Natural killer cell (primary cell): ENCODE data around the gene CGNL1. TPM values are rescaled to one million over a fixed set of nuclear protein-coding genes. Genes with fewer than 3 reads are reported as not detected.

Source experiments
- ATAC-seq, 3 donors: fragments of 150-1000 bp in 2 of 3; fragments of 200-7000 bp in 1 of 3; cut with Tn5 transposase; 1 replicate in 1 of 3; 2 replicates in 2 of 3; pipeline ENCODE4 v1.10.0; 2021; ENCODE audit warnings: mild to moderate bottlenecking in 2 of 3, moderate library complexity in 2 of 3
- DNase-seq, 2 donors: peaks; one replicate each; pipeline versions ENCODE4 v3.0.0 to v3.0.0-alpha.2; 2013 to 2021; ENCODE audit warnings: mixed read lengths in 1 of 2
- H3K27ac ChIP-seq: one replicate; pipeline ENCODE4 v1.5.1; 2013; ENCODE audit warnings: mild to moderate bottlenecking, low read length
- H3K27me3 ChIP-seq: one replicate; pipeline ENCODE4 v1.6.1; 2013; ENCODE audit warnings: low read length; ENCODE audit not compliant: control insufficient read depth, insufficient read depth
- H3K36me3 ChIP-seq: one replicate; pipeline ENCODE4 v1.6.1; 2013; ENCODE audit warnings: low read length; ENCODE audit not compliant: control insufficient read depth, insufficient read depth
- H3K4me1 ChIP-seq: one replicate; pipeline ENCODE4 v1.6.1; 2013; ENCODE audit warnings: low read length; ENCODE audit not compliant: control insufficient read depth, insufficient read depth
- H3K4me3 ChIP-seq: one replicate; pipeline ENCODE4 v1.5.1; 2013; ENCODE audit warnings: low read length
- H3K9me3 ChIP-seq: one replicate; pipeline ENCODE4 v1.6.1; 2013; ENCODE audit warnings: low read length; ENCODE audit not compliant: control insufficient read depth, insufficient read depth
- H3K27ac Mint-ChIP-seq, 2 donors: one replicate each; pipeline ENCODE4 v1.8.0; 2022; ENCODE audit warnings: mild to moderate bottlenecking in 2 of 2, mixed read lengths in 2 of 2, moderate library complexity in 1 of 2
- H3K27me3 Mint-ChIP-seq, 2 donors: one replicate each; pipeline ENCODE4 v1.8.0; 2022; ENCODE audit warnings: low read depth in 2 of 2, mixed read lengths in 2 of 2
- H3K36me3 Mint-ChIP-seq: one replicate; pipeline ENCODE4 v1.8.0; 2022; ENCODE audit warnings: mixed read lengths
- H3K4me1 Mint-ChIP-seq, 2 donors: one replicate each; pipeline ENCODE4 v1.8.0; 2022; ENCODE audit warnings: mixed read lengths in 2 of 2
- H3K4me3 Mint-ChIP-seq: one replicate; pipeline ENCODE4 v1.8.0; 2022; ENCODE audit warnings: mild to moderate bottlenecking, moderate library complexity, mixed read lengths
- H3K9me3 Mint-ChIP-seq, 2 donors: one replicate each; pipeline ENCODE4 v1.8.0; 2022; ENCODE audit warnings: mixed read lengths in 2 of 2
- CTCF ChIP-seq: fragments of 200-600 bp; IDR thresholded peaks from one replicate; pipeline ENCODE4 v1.8.0; 2022; ENCODE audit warnings: antibody characterized with exemption
- WGBS: methylation state at CpG from one replicate; pipeline ENCODE4 v1.1.7; 2013; ENCODE audit warnings: missing lambda C conversion rate; ENCODE audit not compliant: insufficient coverage; 5-methylcytosine and 5-hydroxymethylcytosine counted together
- intact Hi-C: fragments of 100-400 bp; cut with micrococcal nuclease; formaldehyde crosslinking; loops from one replicate; pipeline ENCODE4 v1.14.2; 2022
- total RNA-seq, 4 donors: library from RNA; stranded (reverse); fragments of 120-200 nt in 1 of 4; gene quantifications; one replicate each; pipeline versions ENCODE4 v1.2.3 to v1.2.4, GENCODE V29; 2013 to 2022

CGNL1 gene
- total RNA-seq, 3 donors from 2014 or later (not counting 1 experiment from before 2014, with no cell fraction given), result not detected

DNA sequence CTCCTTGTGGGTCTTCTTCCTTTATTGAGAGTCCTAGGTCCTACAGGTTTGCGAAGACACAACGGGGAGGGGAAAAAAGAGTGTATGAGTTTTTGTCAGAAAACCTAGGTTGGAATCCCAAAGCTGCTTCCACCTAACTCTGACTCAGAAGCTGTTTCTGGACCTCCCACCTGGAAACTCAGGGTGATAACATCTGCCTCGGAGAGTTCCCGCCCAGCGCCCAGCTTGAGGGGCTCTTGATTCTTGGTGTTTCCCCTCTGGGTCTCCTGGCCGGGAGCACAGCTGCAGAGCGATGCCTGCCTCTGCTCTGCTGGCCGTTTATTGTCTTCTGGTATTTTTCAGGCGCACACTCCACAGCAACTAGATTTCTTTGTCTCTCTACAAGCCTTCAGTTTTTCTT is 162.5 kb downstream of the CGNL1 start:
- H3K36me3 Mint-ChIP-seq, result no peaks in the 10 kb centered on the region
- no peak overlapping the region for H3K27ac ChIP-seq
- intact Hi-C loops, result no loop called here
- no peaks in the 10 kb centered on the region for H3K4me1 Mint-ChIP-seq
- no peaks in the 10 kb centered on the region for H3K27me3 ChIP-seq
- WGBS, result 87% methylated on average over 9 of the region's 9 CpGs
- no peaks in the 10 kb centered on the region for H3K9me3 Mint-ChIP-seq
- peaks cover 11 to 12% of the 10 kb centered on the region in 2 donors for H3K27me3 Mint-ChIP-seq
- no peak for TF ChIP-seq CTCF
- no peaks in the 10 kb centered on the region for H3K4me1 ChIP-seq
- H3K4me3 Mint-ChIP-seq, result no peak overlapping the region
- no peak for ATAC-seq
- H3K36me3 ChIP-seq, result no peaks in the 10 kb centered on the region
- DNase-seq, result no peak
- no peaks in the 10 kb centered on the region for H3K9me3 ChIP-seq
- no peak overlapping the region for H3K27ac Mint-ChIP-seq
- no peak overlapping the region for H3K4me3 ChIP-seq

DNA sequence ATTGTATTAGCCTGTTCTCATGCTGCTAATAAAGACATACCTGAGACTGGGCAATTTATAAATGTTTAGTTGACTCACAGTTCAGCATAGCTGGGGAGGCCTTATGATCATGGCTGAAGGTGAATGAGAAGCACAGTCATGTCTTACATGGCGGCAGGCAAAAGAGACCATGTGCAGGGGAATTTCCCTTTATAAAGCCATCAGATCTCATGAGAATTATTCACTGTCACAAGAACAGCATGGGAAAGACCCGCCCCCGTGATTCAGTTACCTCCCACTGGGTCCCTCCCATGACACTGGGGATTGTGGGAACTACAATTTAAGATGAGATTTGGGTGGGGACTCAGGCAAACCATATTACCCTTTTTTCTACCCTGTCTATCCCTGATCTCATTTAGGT is 163.9 kb downstream of the CGNL1 start:
- no peak for ATAC-seq
- H3K4me1 ChIP-seq, result no peaks in the 10 kb centered on the region
- Mint-ChIP-seq H3K9me3 (no peaks in the 10 kb centered on the region), H3K4me1 (no peaks in the 10 kb centered on the region), H3K27me3 (peaks cover 10 to 12% of the 10 kb centered on the region in 2 donors), H3K4me3 (no peak overlapping the region), H3K36me3 (no peaks in the 10 kb centered on the region), H3K27ac (no peak overlapping the region)
- TF ChIP-seq CTCF, result no peak
- H3K4me3 ChIP-seq, result no peak overlapping the region
- H3K27ac ChIP-seq, result no peak overlapping the region
- 89% methylated on average over 1 of the region's 3 CpGs for WGBS
- no peaks in the 10 kb centered on the region for H3K9me3 ChIP-seq
- H3K27me3 ChIP-seq, result no peaks in the 10 kb centered on the region
- intact Hi-C loops, result loop anchor here (5.0 kb wide), 1 partner anchor 198 kb away; no protein-coding TSS in a partner anchor
- H3K36me3 ChIP-seq, result no peaks in the 10 kb centered on the region
- DNase-seq, result no peak

DNA sequence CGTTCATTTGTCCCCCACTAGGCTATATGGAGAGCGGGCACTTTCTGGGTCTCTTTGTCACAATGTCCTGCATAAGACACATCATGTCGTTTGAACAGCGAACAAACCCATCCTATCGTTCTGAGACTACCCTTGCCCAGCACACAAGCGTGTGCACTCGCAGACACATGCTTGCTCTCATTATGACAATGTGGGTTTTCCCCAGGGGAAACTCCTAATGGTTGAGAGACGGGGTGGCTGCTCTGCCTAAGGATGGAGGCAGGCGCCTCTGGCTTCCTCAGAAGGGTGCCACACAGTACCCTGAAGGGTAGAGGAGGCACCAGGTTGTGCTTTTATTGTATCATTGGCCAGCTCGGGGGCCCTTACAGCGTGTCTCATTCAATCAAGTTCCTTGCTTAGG is 164.4 kb downstream of the CGNL1 start:
- no peaks in the 10 kb centered on the region for H3K9me3 ChIP-seq
- H3K27ac ChIP-seq, result no peak overlapping the region
- peaks cover 7 to 12% of the 10 kb centered on the region in 2 donors for H3K27me3 Mint-ChIP-seq
- H3K4me1 Mint-ChIP-seq, result no peaks in the 10 kb centered on the region
- H3K27me3 ChIP-seq, result no peaks in the 10 kb centered on the region
- no peak overlapping the region for H3K4me3 ChIP-seq
- H3K36me3 ChIP-seq, result no peaks in the 10 kb centered on the region
- no peaks in the 10 kb centered on the region for H3K36me3 Mint-ChIP-seq
- no peaks in the 10 kb centered on the region for H3K9me3 Mint-ChIP-seq
- no peak for ATAC-seq
- intact Hi-C loops, result loop anchor here (5.0 kb wide), 1 partner anchor 198 kb away; no protein-coding TSS in a partner anchor
- TF ChIP-seq CTCF, result no peak
- no peak overlapping the region for H3K27ac Mint-ChIP-seq
- 68% methylated on average over 11 of the region's 11 CpGs for WGBS
- no peaks in the 10 kb centered on the region for H3K4me1 ChIP-seq
- no peak overlapping the region for H3K4me3 Mint-ChIP-seq
- no peak for DNase-seq

GRCh38 chr15:57541271-57541670 is 165.0 kb downstream of the CGNL1 start:
- H3K36me3 ChIP-seq, result no peaks in the 10 kb centered on the region
- H3K27me3 ChIP-seq, result no peaks in the 10 kb centered on the region
- no peak for TF ChIP-seq CTCF
- intact Hi-C loops, result loop anchor here (5.0 kb wide), 1 partner anchor 199 kb away; no protein-coding TSS in a partner anchor
- H3K27ac ChIP-seq, result no peak overlapping the region
- DNase-seq, result no peak
- H3K4me1 ChIP-seq, result no peaks in the 10 kb centered on the region
- Mint-ChIP-seq H3K4me3 (no peak overlapping the region), H3K27me3 (peaks cover 7 to 12% of the 10 kb centered on the region in 2 donors), H3K4me1 (no peaks in the 10 kb centered on the region), H3K9me3 (no peaks in the 10 kb centered on the region), H3K36me3 (no peaks in the 10 kb centered on the region), H3K27ac (no peak overlapping the region)
- ATAC-seq, result no peak
- 82% methylated on average over 8 of the region's 8 CpGs for WGBS
- no peak overlapping the region for H3K4me3 ChIP-seq
- no peaks in the 10 kb centered on the region for H3K9me3 ChIP-seq
